K562 (cell line): ENCODE data around the gene WDR70. TPM values are rescaled to one million over a fixed set of nuclear protein-coding genes. Genes with fewer than 3 reads are reported as not detected.
A peak's percentile ranks its signal among the peaks of the same experiment; 100 is the strongest.

Source experiments
- BCL6 ChIP-seq: fragments of 250-450 bp; sonication (Bioruptor Pico); IDR thresholded peaks from 2 replicates; pipeline ENCODE4 v1.4.0; 2020
- CC2D1A ChIP-seq: fragments of 450-650 bp; IDR thresholded peaks from 2 replicates; pipeline ENCODE4 v1.6.1; 2017; ENCODE audit warnings: mild to moderate bottlenecking
- EP300 ChIP-seq: IDR thresholded peaks from 2 replicates; pipeline ENCODE4 v1.6.1; 2012; ENCODE audit warnings: low read length, improper control_type of control experiment
- EP400 ChIP-seq: fragments of 450-650 bp; IDR thresholded peaks from 2 replicates; pipeline ENCODE4 v1.6.1; 2017; ENCODE audit warnings: antibody characterized with exemption, mild to moderate bottlenecking, moderate library complexity
- ESRRB ChIP-seq: fragments of 250-450 bp; sonication (Bioruptor Pico); IDR thresholded peaks from 2 replicates; pipeline ENCODE4 v1.5.0; 2020; ENCODE audit warnings: mild to moderate bottlenecking, moderate library complexity, borderline replicate concordance
- FOSL1 ChIP-seq: fragments of 200-800 bp; sonication (Bioruptor generic); conservative IDR thresholded peaks from 2 replicates; pipeline ENCODE4 v1.6.1; 2016; ENCODE audit warnings: missing genetic modification characterization, missing compliant biosample characterization
- GTF2E2 ChIP-seq: fragments of 200-800 bp; sonication (Bioruptor generic); IDR thresholded peaks from 2 replicates; pipeline ENCODE4 v1.6.1; 2016; ENCODE audit warnings: missing genetic modification characterization, missing compliant biosample characterization
- HDGF ChIP-seq: fragments of 450-650 bp; IDR thresholded peaks from 2 replicates; pipeline ENCODE4 v1.6.1; 2016
- HLTF ChIP-seq: fragments of 450-650 bp; IDR thresholded peaks from 2 replicates; pipeline ENCODE4 v1.6.1; 2016
- IFI16 ChIP-seq: fragments of 250-450 bp; sonication (Bioruptor Pico); IDR thresholded peaks from 2 replicates; pipeline ENCODE4 v2.1.2; 2022; ENCODE audit warnings: mild to moderate bottlenecking, inconsistent platforms
- ILK ChIP-seq: fragments of 450-650 bp; IDR thresholded peaks from 2 replicates; pipeline ENCODE4 v1.6.1; 2016; ENCODE audit warnings: missing genetic modification characterization, low read depth, mild to moderate bottlenecking, missing compliant biosample characterization, moderate library complexity, borderline replicate concordance
- KHSRP ChIP-seq: fragments of 450-650 bp; IDR thresholded peaks from 2 replicates; pipeline ENCODE4 v1.6.1; 2017
- NKRF ChIP-seq: fragments of 450-650 bp; IDR thresholded peaks from 2 replicates; pipeline ENCODE4 v1.6.1; 2016; ENCODE audit warnings: borderline replicate concordance
- NR4A1 ChIP-seq, 2 experiments: fragments of 250-450 bp in 1 of 2; fragments of 450-650 bp in 1 of 2; sonication (Bioruptor Pico) in 1 of 2; IDR thresholded peaks; 2 replicates each; pipeline versions ENCODE4 v1.4.0 to v1.6.1; 2016 to 2020; ENCODE audit warnings: mild to moderate bottlenecking in 2 of 2, missing compliant biosample characterization in 1 of 2, missing genetic modification characterization in 1 of 2, moderate library complexity in 1 of 2
- PCBP2 ChIP-seq: fragments of 200-400 bp; formaldehyde crosslinking; IDR thresholded peaks from 2 replicates; pipeline ENCODE4 v1.6.1; 2018; ENCODE audit warnings: low read length, low read depth, mild to moderate bottlenecking, moderate library complexity; ENCODE audit not compliant: poor library complexity, severe bottlenecking
- RBM22 ChIP-seq: fragments of 200-400 bp; formaldehyde crosslinking; IDR thresholded peaks from 2 replicates; pipeline ENCODE4 v1.6.1; 2018; ENCODE audit warnings: low read length, low read depth; ENCODE audit not compliant: poor library complexity, severe bottlenecking
- SRSF1 ChIP-seq: fragments of 200-400 bp; formaldehyde crosslinking; IDR thresholded peaks from 2 replicates; pipeline ENCODE4 v1.6.1; 2017; ENCODE audit warnings: mild to moderate bottlenecking, low read depth, low read length, moderate library complexity
- TBL1XR1 ChIP-seq, 2 experiments: IDR thresholded peaks; 2 replicates each; pipeline ENCODE4 v1.6.1; 2012; ENCODE audit warnings: improper control_type of control experiment in 2 of 2, low read length in 2 of 2, mild to moderate bottlenecking in 1 of 2
- THRAP3 ChIP-seq: fragments of 450-650 bp; IDR thresholded peaks from 2 replicates; pipeline ENCODE4 v1.6.1; 2016; ENCODE audit warnings: mild to moderate bottlenecking, inconsistent platforms, borderline replicate concordance
- ZBED1 ChIP-seq: IDR thresholded peaks from 2 replicates; pipeline ENCODE4 v1.6.1; 2014
- polyA plus RNA-seq, 8 experiments: library from polyadenylated mRNA; depleted of rRNA in 4 of 8; stranded (reverse) in 5 of 8; unstranded in 3 of 8; fragments of >200 nt; fragmentation: Nextera tagmentation in 2 of 8; fragmentation: Illumina TruSeq in 1 of 8; extraction: Ambion mirVana in 2 of 8; extraction: Trizol in 1 of 8; gene quantifications; 2 replicates each; pipeline versions ENCODE4 v1.2.1 to v1.2.3, GENCODE V29; 2011 to 2014; ENCODE audit warnings: inconsistent platforms in 1 of 8, missing spikeins in 1 of 8
- total RNA-seq, 7 experiments: library from RNA; depleted of rRNA in 6 of 7; stranded (reverse); fragments of >200 nt in 6 of 7; fragmentation: Illumina TruSeq in 2 of 7; extraction: Trizol in 2 of 7; gene quantifications; 2 replicates each; pipeline versions ENCODE4 v1.2.1 to v1.2.3, GENCODE V29; 2011 to 2021; ENCODE audit warnings: low replicate concordance in 1 of 7
- TF ChIP-seq, protein P1 (sequence below): fragments of 450-650 bp; IDR thresholded peaks from 2 replicates; pipeline ENCODE4 v1.6.1; 2017; ENCODE audit warnings: antibody characterized with exemption, mild to moderate bottlenecking
- TF ChIP-seq, protein P2 (sequence below): fragments of 250-450 bp; sonication (Bioruptor Pico); IDR thresholded peaks from 2 replicates; pipeline ENCODE4 v1.4.0; 2020

Gene WDR70
- total and polyA plus RNA-seq, 9 of the 15 experiments (the other 6 are each of a cell fraction or from before 2014, with no cell fraction given), result 16.8 to 46.6 (median 38.8) TPM

DNA sequence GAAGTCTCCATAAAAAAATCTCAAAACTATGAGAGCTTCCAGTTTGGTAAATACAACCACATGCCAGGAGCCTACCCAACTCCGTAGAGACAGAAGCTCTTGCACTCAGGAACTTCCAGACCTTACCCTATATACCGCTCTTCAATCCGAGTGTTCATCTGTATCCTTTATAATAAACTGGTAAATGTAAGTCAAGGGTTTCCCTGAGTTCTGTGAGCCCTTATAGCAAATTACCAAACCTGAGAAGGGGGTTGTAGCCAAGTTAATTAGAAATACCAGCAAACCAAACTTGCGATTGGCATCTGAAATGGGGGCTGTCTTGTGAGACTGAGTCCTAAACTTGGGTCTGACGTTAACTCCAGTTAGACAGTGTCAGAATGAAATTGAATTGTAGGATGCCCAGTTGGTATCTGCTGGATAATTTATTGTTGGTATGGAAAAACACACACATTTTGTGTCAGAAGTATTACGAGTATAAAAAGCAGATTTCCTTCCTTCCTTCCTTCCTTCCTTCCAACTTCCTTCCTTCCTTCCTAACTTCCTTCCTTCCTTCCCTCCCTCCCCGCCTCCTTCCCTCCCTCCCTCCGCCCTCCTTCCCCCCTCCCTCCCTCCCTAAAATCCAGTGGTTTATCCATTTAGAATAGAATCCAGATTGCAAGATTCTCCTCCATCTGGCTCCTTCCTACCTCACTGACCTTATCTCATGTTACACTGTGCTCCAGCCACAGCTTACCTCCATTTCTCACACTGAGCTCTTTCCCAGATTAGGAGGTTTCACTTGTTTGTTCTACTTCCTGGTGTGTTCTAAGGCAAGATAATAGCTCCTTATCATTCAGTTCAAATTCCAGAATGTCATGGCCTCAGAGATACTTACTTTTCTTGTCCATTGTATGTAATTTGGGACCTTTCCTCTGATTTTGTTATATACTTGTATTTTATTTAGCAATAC, 196.7 kb downstream of the WDR70 start (continued):
- peak; percentile 59 for TF ChIP-seq PCBP2
- peak; percentile 90 for TF ChIP-seq HLTF
- TF ChIP-seq IFI16 (CRISPR knock-in tag), result no peak
- TF ChIP-seq GTF2E2 (tag), result no peak
- no peak for TF ChIP-seq THRAP3
- peak; percentile 92 for TF ChIP-seq EP300
- TF ChIP-seq ESRRB (CRISPR knock-in tag), result no peak
- no peak for TF ChIP-seq BCL6 (CRISPR knock-in tag)
- TF ChIP-seq CC2D1A, result peak; percentile 96; the same call in 1 of the 2 replicates
- TF ChIP-seq SRSF1, result no peak
- TF ChIP-seq RBM22, result no peak
- TF ChIP-seq, protein P1, sequence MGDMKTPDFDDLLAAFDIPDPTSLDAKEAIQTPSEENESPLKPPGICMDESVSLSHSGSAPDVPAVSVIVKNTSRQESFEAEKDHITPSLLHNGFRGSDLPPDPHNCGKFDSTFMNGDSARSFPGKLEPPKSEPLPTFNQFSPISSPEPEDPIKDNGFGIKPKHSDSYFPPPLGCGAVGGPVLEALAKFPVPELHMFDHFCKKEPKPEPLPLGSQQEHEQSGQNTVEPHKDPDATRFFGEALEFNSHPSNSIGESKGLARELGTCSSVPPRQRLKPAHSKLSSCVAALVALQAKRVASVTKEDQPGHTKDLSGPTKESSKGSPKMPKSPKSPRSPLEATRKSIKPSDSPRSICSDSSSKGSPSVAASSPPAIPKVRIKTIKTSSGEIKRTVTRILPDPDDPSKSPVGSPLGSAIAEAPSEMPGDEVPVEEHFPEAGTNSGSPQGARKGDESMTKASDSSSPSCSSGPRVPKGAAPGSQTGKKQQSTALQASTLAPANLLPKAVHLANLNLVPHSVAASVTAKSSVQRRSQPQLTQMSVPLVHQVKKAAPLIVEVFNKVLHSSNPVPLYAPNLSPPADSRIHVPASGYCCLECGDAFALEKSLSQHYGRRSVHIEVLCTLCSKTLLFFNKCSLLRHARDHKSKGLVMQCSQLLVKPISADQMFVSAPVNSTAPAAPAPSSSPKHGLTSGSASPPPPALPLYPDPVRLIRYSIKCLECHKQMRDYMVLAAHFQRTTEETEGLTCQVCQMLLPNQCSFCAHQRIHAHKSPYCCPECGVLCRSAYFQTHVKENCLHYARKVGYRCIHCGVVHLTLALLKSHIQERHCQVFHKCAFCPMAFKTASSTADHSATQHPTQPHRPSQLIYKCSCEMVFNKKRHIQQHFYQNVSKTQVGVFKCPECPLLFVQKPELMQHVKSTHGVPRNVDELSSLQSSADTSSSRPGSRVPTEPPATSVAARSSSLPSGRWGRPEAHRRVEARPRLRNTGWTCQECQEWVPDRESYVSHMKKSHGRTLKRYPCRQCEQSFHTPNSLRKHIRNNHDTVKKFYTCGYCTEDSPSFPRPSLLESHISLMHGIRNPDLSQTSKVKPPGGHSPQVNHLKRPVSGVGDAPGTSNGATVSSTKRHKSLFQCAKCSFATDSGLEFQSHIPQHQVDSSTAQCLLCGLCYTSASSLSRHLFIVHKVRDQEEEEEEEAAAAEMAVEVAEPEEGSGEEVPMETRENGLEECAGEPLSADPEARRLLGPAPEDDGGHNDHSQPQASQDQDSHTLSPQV, result no peak
- no peak for TF ChIP-seq HDGF
- TF ChIP-seq KHSRP, result peak; percentile 78
- no peak for TF ChIP-seq ILK
- TF ChIP-seq FOSL1 (tag), result peak; percentile 12; the same call in 1 of the 2 replicates
- no peak for TF ChIP-seq NR4A1 (CRISPR knock-in tag; IDR thresholded peaks at IDR 0.05)
- TF ChIP-seq NR4A1 (tag; IDR thresholded peaks at IDR 0.05), result no peak
- TF ChIP-seq ZBED1, result 0 out of 2 replicates have a peak, but pooled peaks have one; percentile 34
- TF ChIP-seq, protein P2, sequence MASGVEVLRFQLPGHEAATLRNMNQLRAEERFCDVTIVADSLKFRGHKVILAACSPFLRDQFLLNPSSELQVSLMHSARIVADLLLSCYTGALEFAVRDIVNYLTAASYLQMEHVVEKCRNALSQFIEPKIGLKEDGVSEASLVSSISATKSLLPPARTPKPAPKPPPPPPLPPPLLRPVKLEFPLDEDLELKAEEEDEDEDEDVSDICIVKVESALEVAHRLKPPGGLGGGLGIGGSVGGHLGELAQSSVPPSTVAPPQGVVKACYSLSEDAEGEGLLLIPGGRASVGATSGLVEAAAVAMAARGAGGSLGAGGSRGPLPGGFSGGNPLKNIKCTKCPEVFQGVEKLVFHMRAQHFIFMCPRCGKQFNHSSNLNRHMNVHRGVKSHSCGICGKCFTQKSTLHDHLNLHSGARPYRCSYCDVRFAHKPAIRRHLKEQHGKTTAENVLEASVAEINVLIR, result no peak
- no peak for TF ChIP-seq NKRF
- TF ChIP-seq EP400, result peak; percentile 33; the same call in 1 of the 2 replicates
- TF ChIP-seq TBL1XR1 (IDR thresholded peaks at IDR 0.05; ENCODE audit: low read length in 2 of 2), result peak in 1 of 2 experiments; percentile 83; a peak in 2 of 4 replicates
